Astrocyte (in vitro differentiated cells and primary cell): ENCODE results near the gene DDB1.

Experiments
- CTCF ChIP-seq: IDR thresholded peaks from 2 replicates; pipeline ENCODE4 v1.5.1; 2011; ENCODE audit warnings: low read depth, mild to moderate bottlenecking, inconsistent platforms, low read length, moderate library complexity; ENCODE audit not compliant: insufficient read depth
- EZH2 ChIP-seq: IDR thresholded peaks from 2 replicates; pipeline ENCODE4 v1.6.1; 2012; ENCODE audit warnings: mild to moderate bottlenecking, low read length, inconsistent platforms; ENCODE audit not compliant: insufficient read depth

- no peak for TF ChIP-seq CTCF
- no peak for TF ChIP-seq EZH2
Observed at GRCh38 chr11:61297341-61297740, 35.6 kb downstream of the DDB1 start.
